ENCODE results near the gene TMEM258. TPM values are rescaled to one million over a fixed set of nuclear protein-coding genes. Genes with fewer than 3 reads are reported as not detected.

TMEM258 gene
- total RNA-seq, 1 donor from 2014 or later = 125 TPM

DNA sequence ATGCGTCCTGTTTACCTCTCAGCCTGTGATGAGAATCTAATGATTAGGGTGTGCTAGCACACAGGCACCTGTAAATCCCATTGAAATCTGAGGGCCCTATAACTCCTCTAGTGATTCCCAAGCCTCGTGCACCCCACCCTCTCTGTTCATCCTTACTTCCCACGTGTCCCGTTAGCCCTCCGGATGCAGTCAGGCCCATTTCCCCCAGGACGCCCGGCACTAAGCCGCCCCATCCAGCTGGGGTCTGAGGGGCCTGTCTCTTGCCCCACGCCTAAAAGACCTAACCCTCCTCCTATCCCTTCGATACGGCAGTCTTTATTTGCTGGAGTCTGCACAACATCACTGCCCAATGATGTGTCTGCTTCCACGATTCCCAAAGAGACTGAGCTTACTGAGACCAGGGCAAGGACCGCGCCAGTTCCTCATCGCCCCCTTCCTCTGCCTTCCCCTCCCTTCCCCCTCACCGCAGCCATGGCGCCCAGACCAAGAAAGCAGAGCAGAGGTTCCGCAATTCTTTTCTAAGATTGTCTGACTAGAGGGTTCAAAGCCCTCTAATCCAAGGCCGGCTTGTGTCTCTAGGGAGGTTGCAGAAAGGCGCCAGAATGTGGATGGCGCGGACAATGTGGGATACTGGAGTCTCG lies 34.7 kb upstream of the TMEM258 start:
- TF ChIP-seq, protein P1, sequence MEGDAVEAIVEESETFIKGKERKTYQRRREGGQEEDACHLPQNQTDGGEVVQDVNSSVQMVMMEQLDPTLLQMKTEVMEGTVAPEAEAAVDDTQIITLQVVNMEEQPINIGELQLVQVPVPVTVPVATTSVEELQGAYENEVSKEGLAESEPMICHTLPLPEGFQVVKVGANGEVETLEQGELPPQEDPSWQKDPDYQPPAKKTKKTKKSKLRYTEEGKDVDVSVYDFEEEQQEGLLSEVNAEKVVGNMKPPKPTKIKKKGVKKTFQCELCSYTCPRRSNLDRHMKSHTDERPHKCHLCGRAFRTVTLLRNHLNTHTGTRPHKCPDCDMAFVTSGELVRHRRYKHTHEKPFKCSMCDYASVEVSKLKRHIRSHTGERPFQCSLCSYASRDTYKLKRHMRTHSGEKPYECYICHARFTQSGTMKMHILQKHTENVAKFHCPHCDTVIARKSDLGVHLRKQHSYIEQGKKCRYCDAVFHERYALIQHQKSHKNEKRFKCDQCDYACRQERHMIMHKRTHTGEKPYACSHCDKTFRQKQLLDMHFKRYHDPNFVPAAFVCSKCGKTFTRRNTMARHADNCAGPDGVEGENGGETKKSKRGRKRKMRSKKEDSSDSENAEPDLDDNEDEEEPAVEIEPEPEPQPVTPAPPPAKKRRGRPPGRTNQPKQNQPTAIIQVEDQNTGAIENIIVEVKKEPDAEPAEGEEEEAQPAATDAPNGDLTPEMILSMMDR (IDR thresholded peaks at IDR 0.05; ENCODE audit: unreplicated experiment) = no peak

DNA sequence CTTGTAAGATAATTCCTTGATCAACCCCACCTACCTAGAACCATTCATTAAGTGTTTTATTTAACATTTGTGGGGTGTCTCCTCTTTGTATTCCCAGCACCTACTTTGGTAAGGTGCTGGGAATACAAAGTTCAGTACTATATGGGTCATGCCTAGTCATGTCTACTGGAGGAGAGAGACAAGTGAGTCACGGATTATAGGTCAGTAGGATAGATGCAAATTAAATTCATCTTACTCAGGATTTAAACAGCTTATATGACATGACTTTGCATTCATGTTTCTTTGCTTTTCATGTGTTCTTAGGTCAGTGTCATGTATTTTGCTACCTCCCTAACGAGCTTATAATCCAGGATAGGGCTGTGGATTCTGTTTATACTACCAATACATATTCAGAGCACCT lies 27.8 kb upstream of the TMEM258 start:
- no peak overlapping the region for H3K4me3 Mint-ChIP-seq (ENCODE audit: unreplicated experiment)

More for the DNA sequence above, 34.7 kb upstream of the TMEM258 start:
- Mint-ChIP-seq H3K4me1 (ENCODE audit: unreplicated experiment) (peaks cover 39% of the 10 kb centered on the region), H3K27ac (ENCODE audit: unreplicated experiment) (peak overlapping the region; percentile 89), H3K36me3 (ENCODE audit: low read depth, unreplicated experiment) (peaks cover 7% of the 10 kb centered on the region), H3K4me3 (ENCODE audit: unreplicated experiment) (peak overlapping the region; percentile 86), H3K9me3 (ENCODE audit: unreplicated experiment) (no peaks in the 10 kb centered on the region), H3K27me3 (ENCODE audit: unreplicated experiment) (peaks cover 9% of the 10 kb centered on the region)
- DNase-seq (ENCODE audit: low spot score) = no peak

DNA sequence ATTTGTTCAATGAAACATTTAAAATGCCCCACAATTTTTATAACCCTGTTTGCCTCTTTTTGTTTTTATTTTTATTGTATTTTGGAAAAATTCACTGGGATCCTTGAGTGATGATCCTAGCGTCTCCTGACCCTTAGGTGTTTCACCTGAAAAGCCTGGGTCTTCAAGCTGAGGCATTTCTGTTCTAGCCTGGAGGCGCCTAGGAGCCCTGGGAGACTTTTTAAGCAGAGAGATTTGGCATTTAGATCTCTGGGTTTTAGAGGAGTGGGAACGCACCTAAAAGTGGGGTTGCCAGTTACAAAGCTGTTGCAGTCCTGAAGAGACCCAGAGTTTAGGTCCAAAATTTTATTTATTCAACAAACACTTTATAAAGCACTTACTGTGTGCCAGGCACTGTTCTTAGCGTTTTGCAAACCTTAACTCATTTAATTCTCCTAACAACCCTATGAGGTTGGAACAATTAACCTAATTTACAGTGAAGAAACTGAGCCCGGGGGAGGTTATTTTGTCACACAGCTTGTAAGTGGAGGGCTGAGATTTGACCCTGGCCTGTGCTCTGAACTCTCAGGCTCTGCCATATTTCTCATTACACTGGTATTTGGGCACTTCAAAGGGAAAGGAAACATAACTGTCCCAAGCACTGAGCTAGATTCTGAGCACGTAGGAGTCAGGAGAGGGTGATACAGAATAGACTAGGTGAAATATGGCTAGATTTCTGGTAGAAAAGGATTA lies 25.2 kb upstream of the TMEM258 start:
- TF ChIP-seq, protein P1 (IDR thresholded peaks at IDR 0.05; ENCODE audit: unreplicated experiment) = no peak
- H3K9me3 Mint-ChIP-seq (ENCODE audit: unreplicated experiment) = no peaks in the 10 kb centered on the region
- H3K36me3 Mint-ChIP-seq (ENCODE audit: low read depth, unreplicated experiment) = peaks cover 9% of the 10 kb centered on the region
- H3K27ac Mint-ChIP-seq (ENCODE audit: unreplicated experiment) = peak overlapping the region; percentile 61
- H3K27me3 Mint-ChIP-seq (ENCODE audit: unreplicated experiment) = peaks cover 16% of the 10 kb centered on the region
- peak overlapping the region; percentile 90 for H3K4me3 Mint-ChIP-seq (ENCODE audit: unreplicated experiment)
- DNase-seq (ENCODE audit: low spot score) = no peak
- peaks cover 16% of the 10 kb centered on the region for H3K4me1 Mint-ChIP-seq (ENCODE audit: unreplicated experiment)

More for the DNA sequence above, 27.8 kb upstream of the TMEM258 start:
- TF ChIP-seq, protein P1 (IDR thresholded peaks at IDR 0.05; ENCODE audit: unreplicated experiment) = no peak
- Mint-ChIP-seq H3K9me3 (ENCODE audit: unreplicated experiment) (no peaks in the 10 kb centered on the region), H3K4me1 (ENCODE audit: unreplicated experiment) (peaks cover 13% of the 10 kb centered on the region), H3K36me3 (ENCODE audit: low read depth, unreplicated experiment) (no peaks in the 10 kb centered on the region), H3K27ac (ENCODE audit: unreplicated experiment) (no peak overlapping the region), H3K27me3 (ENCODE audit: unreplicated experiment) (peaks cover 13% of the 10 kb centered on the region)
- DNase-seq (ENCODE audit: low spot score) = no peak

DNA sequence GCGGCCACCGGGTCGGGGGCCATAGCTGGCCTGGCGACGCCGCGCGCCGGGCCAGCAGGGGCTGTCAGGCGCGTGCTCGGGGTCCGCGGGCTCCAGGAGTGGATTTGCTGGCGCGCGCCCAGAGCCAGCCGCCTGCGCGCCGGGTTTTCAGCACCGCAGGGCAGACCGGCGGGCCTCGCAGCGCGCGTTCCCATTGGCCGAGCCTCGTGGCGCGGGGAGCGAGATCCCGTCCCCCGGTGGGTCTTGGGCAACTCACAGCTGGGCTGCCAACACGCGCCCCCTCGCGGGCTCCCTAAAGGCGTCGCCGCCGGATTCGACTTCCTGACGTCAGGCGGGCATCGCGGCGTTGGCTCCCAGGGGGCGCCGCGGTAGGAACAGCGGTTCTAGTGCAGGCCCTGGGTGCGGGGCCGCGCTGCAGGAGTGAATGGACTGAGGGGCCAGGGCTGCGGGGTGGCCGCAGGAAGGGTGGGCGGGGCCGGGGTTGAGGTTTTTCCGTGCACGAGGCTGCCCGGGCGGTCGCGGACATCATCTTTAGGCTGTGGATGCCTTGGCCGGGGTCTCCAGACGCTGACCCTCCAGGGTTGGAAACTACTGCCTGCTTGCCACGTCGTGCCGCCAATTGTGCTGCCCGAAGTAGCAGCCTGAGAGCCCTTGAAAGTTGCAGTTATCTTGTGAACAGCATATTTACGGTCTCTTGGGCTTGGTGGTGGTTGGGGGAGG lies 24.5 kb upstream of the TMEM258 start, which contains the start of gene FADS1:
TSS of gene FADS1 (minus strand) at position 268 of the 720 bp plus-strand sequence. CDS start at position 194, 74 bp downstream.
- TF ChIP-seq, protein P1 (IDR thresholded peaks at IDR 0.05; ENCODE audit: unreplicated experiment) = peak; percentile 57
- Mint-ChIP-seq H3K27me3 (ENCODE audit: unreplicated experiment) (peaks cover 16% of the 10 kb centered on the region), H3K4me1 (ENCODE audit: unreplicated experiment) (peaks cover 16% of the 10 kb centered on the region), H3K27ac (ENCODE audit: unreplicated experiment) (peak within 1 kb of the TSS; percentile 98), H3K9me3 (ENCODE audit: unreplicated experiment) (no peaks in the 10 kb centered on the region), H3K4me3 (ENCODE audit: unreplicated experiment) (peak within 1 kb of the TSS; percentile 98), H3K36me3 (ENCODE audit: low read depth, unreplicated experiment) (peaks cover 14% of the 10 kb centered on the region)
- peak; percentile 99 for DNase-seq (ENCODE audit: low spot score)

Data from endothelial cell (in vitro differentiated cells).